Measurements from ENCODE around the gene PDXDC1.
"Not testable (repeated sequence)": the region's sequence is repeated elsewhere in the genome, so short reads cannot be mapped to it uniquely, and the experiment has no call there.

GRCh38 chr16:15071013-15071412 is 96.2 kb downstream of the PDXDC1 start:
- TF ChIP-seq, protein P1, sequence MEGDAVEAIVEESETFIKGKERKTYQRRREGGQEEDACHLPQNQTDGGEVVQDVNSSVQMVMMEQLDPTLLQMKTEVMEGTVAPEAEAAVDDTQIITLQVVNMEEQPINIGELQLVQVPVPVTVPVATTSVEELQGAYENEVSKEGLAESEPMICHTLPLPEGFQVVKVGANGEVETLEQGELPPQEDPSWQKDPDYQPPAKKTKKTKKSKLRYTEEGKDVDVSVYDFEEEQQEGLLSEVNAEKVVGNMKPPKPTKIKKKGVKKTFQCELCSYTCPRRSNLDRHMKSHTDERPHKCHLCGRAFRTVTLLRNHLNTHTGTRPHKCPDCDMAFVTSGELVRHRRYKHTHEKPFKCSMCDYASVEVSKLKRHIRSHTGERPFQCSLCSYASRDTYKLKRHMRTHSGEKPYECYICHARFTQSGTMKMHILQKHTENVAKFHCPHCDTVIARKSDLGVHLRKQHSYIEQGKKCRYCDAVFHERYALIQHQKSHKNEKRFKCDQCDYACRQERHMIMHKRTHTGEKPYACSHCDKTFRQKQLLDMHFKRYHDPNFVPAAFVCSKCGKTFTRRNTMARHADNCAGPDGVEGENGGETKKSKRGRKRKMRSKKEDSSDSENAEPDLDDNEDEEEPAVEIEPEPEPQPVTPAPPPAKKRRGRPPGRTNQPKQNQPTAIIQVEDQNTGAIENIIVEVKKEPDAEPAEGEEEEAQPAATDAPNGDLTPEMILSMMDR (IDR thresholded peaks at IDR 0.05) = not testable (repeated sequence)
- not testable (repeated sequence) for TF ChIP-seq ZFX (IDR thresholded peaks at IDR 0.05; ENCODE audit: borderline replicate concordance)
